Activated CD8-positive, alpha-beta memory T cell treated with anti-CD3 and anti-CD28 coated beads for 4 hours (primary cell): Measurements from ENCODE around the gene FOXF1.

Experiments used
- DNase-seq, 2 donors: peaks; one replicate each; pipeline ENCODE4 v3.0.0-alpha.2; 2020; ENCODE audit warnings: low read depth in 2 of 2

Gene FOXF1

DNA sequence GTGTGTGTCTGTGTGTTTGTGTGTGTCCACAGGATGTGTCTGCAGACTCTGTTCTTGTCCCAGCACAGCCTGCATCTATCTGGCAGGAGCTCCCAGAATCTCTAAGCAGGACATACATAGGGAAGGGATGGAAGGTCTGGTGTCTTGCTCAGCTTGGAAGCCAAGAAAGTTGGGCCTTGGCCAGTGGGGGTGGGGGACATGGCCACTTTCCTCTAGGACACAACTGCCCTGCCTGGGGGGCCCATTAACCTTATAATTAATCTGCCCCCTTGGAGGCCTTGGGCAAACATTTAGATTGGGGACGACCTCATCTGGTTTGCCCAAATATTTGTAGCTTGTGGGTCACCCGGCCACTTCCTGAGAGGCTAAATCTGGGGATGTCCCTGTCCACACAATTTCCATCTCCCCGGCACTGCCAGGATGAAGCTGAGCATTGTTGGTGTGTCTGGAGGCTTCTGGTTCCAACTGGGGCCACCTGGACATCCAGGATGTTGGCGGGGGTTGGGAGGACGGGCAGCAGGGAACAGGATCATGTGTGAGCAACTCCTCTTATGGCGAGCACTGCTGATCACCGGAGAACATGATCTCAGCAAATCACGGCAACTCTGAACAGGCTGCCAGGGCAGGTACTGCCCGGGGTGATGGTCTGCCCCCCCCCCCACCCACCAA lies 17.2 kb upstream of the FOXF1 start:
- DNase-seq, result no peak

DNA sequence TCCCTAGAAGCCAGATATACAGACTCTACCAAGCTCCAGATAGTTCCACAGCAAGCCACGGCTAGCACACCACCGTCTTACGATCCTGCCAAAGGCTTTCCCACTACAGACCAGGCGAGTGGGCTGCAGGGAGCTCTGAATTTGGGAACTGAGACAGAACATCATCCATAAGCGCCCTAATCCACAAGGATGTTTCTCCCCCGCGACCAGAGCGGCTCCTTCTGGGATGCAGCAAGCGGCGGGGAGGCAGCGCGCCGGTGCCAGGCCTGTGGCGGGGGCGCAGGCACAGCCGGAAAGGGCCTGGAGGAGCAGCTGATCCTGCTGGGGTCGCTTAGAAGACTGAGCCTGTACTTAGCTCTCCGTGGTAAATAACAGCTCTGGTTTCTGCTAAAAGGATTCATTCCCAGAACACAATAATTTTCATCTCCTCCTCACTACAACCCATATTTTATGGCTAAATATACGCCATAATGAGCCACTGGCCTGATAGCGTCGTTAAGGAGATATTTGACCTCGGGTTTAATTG lies 16.2 kb upstream of the FOXF1 start:
- DNase-seq, result no peak

DNA sequence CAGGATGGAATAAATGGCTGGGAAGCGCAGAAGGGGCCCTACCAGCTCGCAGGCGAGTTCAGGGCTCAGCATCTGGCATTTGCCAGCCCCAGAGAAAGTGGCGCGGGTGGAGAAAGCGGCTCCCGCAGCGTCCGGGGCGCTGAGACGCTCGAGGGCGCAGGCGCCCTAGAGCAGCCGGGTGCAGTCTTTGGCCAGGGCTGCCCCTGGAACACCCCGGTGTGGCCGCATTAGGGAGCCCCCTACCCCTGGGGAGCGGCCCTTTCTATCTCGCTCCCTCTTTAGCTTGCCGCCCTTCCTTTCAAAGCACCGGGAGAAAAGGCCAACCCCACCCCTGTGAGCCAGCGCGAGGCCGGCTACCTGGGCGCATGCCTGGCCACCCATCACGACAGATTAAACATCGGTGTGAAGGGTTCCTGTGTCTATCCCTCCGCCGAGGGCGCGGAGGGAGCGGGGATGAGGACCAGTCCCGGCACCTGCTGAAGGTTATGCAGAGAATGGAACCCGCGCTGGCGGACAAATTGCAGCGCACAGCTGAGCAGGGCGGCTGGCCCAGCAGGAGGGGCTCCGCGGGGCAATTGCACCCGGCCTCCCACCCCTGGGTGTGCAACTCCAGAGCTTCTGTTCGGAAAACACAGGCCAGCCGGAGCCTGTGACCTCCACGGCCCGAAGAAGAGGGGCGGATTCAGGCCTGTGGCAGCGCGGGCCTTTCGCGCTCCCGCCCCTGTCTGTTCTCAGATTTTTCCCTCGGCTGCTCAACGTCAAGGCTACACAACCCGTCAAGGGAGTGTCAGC lies 15.6 kb upstream of the FOXF1 start:
- no peak for DNase-seq

DNA sequence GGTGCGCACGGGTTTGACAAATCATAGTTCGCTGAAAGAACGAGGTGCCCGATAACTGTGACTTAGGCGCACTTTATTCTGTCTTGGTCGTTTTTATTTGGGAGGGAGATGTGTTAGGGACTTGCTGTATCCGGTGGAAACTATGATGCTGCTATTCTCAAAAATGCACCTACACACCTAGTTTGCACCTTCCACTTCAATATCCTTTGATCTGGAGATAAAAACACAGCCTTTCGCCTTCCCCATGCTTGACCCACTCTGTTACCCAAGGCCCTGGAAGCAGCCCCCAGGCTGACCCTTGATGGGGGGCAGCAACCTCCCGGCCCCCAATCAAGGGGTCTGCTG lies 15.0 kb upstream of the FOXF1 start:
- no peak for DNase-seq

DNA sequence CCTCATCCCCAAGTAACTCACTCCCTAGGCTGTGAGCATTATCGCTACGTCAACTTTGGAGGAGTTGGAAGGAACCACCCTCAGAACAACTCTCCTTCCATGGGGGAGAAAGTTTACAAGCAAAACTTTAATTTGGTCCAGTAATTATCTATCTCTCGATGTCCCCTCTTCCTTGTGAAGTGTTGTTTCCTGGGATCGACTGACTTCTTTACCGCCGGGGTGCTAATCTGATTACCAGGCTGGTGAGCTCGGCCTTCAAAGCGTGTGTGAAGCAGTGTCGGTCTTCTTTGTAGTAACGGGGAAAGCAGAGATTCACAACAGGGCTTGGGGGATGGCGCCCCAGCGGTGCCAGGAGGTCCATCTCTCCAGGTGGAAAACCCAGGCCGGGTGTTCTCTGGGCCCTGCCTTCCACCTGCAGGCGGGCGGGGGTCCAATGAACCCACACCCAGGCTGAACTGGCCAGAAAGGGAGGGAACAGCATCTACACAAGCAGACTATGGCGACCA lies 14.5 kb upstream of the FOXF1 start:
- no peak for DNase-seq

DNA sequence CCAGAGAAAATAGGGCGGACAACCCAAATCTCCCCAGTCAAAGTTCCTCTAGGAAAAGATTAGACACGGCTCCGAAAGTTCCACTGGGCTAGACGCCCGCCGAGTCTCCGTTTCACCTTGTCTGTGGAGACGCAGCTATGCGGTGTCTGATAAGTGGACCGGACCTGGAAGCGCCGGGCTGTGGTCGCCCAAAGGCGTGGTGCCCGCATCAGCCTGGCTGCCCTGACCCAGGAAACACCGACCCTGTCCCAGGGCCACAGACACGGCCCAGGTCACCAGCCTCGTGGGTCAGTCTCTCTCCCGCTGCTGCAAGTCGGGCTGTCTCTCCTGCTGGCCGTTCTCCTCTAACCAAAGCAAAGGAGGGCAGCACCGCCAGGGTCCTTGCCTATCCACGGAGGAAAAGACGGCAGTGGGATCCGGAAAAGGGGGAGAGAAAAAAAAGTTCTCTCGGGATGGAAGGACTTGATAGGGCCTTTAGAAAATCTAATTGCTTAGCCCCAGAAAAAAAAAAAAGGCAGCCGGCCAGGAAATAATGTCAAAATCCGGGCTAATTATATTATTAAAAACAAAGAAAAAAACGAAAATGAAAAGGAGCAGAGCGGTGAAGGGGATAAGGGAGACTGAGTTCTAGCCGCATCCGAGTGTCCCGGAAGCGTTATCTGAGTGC lies 13.9 kb upstream of the FOXF1 start:
- no peak for DNase-seq

DNA sequence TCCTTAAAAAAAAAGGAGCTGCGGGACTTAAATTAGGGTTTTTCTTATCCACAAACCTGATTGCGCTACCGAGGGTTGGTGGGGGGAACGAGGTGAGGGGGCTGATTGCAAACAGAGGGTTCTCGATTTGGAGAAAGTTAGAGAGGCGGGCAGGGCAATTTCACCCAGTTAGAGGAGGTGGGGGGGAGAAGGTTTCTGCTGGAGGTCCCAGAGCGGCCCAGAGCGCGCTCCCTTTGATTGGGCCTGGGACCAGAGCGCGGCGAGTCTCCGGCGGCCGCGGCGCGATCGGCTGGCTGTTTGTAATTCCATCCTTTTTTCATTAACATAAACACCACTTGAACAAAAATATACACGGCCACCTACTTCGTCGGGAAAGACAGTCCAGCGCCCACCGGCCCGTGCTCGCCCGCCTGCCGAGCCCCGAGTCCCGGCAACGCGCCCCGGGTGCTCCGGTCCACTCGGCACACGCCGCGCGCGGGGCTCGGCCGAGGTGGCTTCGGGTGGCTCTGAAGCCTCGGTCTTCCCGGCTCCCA lies 13.3 kb upstream of the FOXF1 start:
- no peak for DNase-seq

DNA sequence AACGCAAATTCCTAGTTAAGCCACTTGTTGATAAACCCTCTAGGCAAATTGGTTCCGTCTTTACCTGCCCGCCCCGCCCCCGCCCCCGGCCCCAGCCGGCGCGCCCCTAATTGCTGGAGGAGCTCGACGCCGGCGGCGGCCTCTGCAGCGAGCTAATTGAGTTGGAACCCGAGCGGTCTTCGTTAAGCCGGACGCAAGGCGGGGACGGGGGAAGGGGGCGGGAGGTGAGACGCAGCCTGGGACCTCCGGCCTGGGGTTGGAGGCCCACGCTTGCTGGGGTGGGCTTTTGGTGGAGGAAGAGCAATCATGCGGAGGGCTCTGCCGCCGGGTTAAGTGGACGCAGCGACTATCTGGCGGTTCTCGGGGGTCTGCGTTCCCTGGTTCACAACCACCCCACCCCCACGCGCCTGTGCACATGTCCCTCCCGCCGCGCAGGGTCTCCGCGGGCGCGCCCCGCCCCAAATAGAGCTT lies 12.7 kb upstream of the FOXF1 start:
- no peak for DNase-seq

DNA sequence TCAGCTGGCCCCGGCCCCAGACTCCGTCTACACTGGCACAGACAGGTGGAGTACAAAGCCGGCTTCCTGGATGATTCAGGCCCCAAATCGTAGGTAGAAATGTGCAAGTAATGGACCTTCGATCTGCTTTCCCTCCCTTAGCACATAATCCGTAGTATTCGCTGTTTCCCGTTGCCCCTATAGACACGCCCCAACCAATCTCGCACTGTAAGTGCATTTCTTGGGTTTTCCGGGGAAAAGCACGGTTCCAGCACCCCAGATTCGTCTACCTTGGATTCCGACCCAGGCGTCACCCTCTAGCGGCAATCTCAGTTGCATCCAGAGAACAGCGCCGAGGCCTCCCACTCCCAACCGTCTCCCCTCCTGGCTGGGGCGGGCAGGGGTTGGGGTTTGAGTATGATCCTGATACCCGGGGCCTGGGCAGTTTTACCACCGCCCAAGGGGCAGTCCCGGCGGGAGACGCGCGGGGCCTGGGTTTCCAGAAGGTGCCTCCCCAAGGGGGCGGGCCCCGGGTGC lies 12.1 kb upstream of the FOXF1 start:
- DNase-seq, result no peak

DNA sequence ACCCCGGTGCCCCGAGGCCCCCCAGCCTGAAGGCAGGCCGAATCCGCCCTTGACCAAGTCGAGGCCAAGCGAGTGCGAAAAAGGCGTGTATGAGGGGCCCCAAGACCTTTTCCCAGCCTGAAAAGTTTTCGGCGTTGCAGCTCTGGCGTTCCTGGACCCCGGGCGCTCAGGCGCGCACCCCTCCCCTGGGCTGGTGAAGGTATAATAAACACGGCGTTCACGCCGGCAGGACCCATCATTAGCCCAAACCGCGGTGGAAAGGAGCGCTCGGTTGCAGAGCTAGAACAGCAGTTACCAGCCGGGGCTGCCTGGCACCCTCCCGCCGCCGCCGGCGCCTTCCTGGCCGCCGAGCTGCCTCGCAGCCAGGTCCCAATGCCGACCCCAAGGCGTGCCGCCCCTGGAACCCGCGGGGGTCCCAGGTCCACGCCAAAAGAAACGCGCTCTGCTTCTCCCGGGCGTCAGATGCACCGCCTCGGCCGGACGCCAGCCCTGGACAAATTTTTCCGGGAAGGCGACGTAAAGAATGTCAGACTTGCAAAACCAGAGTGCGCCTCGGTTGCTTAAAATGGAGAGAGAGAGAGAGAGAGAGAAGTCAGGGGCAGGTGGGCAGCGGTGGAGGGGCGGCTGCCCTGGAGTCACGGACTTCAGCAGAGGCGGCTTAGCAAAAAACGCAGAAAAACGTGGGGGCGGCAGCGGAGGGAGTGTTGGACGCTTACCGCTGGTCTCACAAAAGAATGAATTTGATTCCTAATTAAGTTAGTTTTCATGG lies 11.5 kb upstream of the FOXF1 start:
- DNase-seq, result no peak

DNA sequence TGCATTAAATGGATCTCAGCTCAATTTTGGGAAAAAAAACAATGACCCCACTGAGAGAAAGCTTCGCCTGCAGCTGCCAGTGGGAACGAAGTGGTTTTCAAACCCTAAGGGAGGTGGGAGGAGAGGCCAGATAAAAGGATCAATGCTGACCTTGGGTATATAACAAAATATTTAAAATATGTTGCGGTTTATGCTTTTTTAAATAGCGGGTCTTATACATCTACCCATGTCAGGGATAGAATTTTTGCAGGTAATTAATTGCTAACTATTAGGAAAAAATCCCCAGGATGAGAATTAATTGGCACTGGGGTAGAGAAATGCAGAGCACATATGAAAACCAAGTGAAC lies 10.9 kb upstream of the FOXF1 start:
- no peak for DNase-seq

DNA sequence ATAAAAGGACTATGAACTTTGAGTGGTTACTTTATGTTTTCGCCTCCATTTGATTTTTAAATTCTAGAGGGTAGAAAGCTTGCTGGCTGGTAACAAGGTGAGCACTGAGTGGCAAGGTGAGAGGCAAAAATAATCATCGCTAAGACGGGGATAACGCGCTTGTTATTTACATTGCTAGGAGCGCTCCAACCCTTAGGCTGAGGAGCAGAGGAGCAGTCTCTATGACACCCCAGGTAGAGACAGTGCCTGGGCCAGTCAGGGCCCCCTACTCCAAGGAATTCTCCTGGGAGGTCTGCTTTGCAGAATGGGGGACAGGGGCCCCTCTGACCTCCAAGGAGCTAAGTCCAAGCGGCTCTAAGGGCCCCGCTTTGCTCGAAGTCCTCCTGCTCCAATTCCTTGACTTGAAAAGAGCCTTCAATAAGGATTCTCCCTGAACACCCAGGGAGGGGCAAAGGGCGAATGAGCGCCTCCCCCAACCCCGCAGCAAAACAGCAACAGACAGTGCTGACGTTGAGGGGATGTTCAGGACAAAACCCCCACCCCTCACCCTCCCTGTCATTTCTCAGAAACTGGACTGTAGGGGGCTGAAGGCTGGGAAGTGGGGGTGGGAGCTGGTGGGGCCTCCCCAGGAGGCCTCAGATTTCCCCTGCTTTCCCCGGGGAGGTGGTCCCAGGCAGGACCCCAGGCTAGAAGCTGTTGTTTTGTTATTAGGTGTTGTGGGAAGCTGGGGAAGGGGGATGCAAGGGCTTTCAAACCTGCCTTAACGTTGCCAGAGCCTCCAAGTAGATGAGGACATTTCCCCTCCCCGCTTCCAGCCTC lies 10.2 kb upstream of the FOXF1 start:
- no peak for DNase-seq

DNA sequence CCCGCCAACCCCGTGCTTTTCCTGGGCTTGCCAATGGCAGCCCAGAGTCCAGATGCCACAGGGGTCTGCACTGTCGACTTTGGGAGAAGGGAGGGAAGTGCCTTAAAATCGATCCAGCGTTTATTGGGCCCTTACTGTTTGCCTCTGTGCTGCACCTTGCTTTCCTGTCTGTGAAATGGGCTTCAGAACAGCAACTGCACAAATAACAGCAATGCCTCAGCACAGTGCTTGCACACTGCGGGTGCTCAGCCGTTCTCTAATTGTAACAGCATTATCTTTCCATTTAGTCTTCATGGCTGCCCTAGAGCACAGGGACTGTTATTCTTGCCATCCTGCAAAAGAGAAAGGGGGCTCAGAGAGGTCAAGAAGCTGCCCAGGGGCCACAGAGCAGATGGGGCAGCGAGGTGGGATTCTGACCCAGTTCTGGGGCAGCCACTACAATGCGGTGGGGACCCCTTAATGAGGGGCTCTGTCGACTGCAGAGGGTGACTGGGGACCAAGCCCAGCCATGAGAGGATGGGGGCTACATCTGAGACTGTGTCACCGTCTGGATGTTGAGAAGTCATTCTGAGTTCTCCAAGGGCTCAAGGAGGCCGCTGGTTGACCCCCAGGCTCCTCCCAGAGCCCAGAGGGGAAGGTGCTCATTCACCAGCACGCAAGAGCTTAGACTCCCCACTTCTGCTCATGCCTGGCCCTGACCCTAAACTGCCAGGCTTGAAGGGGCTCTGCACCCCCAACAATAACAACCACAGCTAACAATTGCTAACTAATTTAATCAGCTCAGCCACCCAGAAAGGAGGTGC lies 9.4 kb upstream of the FOXF1 start:
- no peak for DNase-seq

DNA sequence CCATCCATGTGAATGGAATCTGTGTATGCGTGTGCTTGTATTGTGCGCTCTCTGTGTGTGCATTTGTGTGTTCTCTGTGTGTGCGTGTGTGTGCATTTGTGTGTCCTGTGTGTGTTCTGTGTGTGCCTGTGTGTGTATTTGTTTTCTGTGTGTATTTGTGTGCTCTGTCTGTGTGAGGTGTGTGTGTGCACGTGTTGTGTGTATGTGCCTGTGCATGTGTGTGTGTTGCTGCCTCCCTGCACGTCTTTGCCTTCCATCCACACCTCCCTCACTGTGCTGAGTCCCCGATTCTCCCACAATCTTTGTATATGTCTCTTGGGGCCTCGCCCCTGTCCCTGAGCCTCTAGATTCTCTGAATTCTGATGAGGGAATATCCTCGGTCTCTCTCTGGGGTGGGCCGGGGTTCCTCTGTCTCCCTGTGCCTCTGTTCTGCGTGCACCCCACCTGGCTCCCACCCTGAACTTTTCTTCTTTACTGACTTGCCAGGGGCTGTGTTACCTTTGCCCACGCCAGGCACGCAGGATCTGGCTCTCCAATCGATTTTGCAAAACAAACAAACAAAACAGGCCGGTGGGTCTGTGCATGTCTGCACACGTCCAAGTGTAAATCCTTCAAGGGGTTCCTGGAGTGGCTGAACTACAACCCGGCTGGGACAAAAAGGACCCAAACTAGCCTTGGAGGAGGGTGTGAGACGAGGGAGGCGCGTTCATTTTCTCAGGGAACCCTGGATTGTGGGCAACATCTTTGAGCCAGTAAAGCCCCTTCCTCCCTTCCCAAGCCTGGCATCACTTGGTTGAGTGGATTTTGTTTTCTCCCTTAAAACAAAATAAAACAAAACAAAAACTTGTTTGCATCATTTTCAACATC lies 8.1 kb upstream of the FOXF1 start:
- DNase-seq, result no peak

DNA sequence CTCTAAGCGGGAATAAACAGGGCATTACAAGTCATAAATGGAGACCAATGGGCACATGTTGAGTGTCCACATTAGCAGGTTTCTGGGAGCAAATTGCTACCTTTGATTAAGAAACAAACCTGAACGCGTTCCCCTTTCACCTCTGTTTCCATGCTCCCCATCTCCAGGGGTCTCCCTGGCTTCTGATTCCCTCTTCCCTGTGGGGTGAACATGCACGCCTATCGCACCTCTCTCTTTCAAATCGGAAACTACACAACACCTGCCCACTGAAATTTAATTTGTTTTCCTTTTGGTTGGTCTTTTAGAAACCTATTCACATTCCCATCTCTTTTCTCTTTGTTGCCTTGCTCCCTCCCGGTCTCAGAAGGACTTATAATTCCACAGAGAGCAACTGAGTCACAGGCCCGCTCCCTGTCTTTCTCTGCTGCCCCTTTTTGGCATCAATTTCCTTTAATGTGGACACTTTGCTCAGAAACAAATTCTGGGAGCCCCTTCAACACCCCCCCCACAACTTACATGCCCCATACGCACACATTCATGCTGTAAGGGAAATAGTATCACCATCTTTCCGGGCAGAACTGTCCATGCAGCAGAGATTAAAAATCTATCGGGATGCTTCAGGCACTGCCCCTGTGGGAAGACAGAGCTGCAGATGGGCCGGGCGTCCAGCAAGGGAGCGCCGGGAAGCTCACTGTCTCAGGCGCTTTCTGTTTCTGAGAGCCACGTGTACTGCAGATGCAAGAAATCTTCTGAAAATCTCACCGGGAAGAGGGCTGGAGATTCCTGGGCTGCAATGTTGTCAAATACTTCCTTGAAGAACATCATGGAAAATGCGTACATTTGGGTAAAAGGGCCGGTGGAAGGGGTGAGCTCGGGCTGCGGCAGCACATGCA lies 7.2 kb upstream of the FOXF1 start:
- DNase-seq, result no peak

DNA sequence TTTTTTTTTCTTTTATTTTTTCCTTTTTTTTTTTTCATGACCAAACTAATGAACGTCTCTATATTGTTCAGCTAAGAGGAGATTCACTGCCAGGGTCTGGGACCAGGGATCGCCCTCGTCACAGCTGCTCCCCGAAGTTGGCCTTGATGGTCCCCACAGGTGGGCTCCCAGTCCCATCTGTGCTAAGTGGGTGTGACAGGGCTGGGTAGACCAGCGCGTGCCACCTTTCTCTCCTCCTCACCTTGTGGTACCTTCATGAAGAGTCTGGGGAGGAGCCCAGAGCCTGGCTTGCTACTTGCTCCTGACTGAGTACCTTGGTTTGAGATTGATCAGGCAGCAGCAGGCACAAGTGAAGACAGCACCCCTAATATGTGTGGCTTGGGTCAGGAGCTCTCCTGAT lies 6.5 kb upstream of the FOXF1 start:
- no peak for DNase-seq

DNA sequence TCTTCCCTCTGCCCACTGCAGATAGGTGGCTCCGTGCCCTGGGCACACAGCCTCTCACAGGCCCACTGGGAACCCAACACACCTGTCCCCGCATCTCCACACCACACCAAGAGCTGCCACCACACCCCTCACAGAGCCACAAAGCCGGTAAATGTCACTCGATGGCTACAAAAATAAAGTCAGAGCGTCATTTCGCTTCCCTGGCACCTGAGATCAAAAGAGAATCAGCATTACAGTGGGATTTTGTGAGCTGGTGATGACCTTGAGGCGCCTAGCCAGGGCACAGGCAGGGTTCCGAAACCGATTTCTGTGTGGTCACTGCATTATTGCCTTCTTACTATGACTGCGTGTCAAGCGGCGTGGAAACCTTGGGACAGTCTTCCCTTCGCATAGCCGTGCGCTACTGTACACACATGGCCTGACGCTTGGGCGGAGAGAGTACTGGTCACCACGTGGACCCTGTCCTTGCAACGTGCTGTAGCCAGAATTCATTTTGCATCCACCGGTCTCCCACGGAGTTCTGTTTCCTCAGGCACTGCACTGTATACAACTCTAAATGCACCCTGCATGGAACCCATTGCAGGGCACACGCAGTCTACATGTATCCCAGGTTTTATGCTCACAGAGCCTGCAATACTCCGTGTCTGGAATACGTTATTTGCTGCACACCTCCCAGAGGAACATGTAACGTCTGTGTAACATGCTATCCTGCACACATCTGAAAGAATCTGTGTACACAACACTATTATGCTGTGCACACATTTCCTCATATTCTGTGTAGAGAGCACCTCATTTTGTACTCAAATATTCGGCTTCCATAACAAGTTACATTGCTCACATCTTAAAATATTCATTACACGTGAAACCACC lies 5.8 kb upstream of the FOXF1 start:
- no peak for DNase-seq
